Measurements from ENCODE around the gene GPSM1. TPM values are rescaled to one million over a fixed set of nuclear protein-coding genes. Genes with fewer than 3 reads are reported as not detected.

GPSM1 gene
- total RNA-seq, 1 donor from 2014 or later: 59.4 TPM

- Mint-ChIP-seq H3K27ac (ENCODE audit: unreplicated experiment) (no peak overlapping the region), H3K36me3 (ENCODE audit: low read depth, unreplicated experiment) (peaks cover 1% of the 10 kb centered on the region), H3K9me3 (ENCODE audit: unreplicated experiment) (no peaks in the 10 kb centered on the region), H3K4me3 (ENCODE audit: unreplicated experiment) (no peak overlapping the region), H3K4me1 (ENCODE audit: low read depth, unreplicated experiment) (no peaks in the 10 kb centered on the region), H3K27me3 (ENCODE audit: low read depth, unreplicated experiment) (peaks cover 23% of the 10 kb centered on the region)
- Histone ChIP-seq H3K9ac (ENCODE audit: low read length) (no peak overlapping the region), H2AFZ (ENCODE audit: low read depth, low read length) (no peak overlapping the region), H3K9me3 (ENCODE audit: insufficient read depth, low read depth, low read length) (no peaks in the 10 kb centered on the region), H3K4me3 (ENCODE audit: insufficient read depth, low read depth, low read length) (no peak overlapping the region), H3K27me3 (ENCODE audit: insufficient read depth, low read length) (peaks cover 12% of the 10 kb centered on the region), H4K20me1 (ENCODE audit: insufficient read depth, low read length) (no peaks in the 10 kb centered on the region), H3K4me1 (ENCODE audit: insufficient read depth, low read length) (no peaks in the 10 kb centered on the region), H3K36me3 (ENCODE audit: insufficient read depth, low read length) (no peaks in the 10 kb centered on the region), H3K79me2 (ENCODE audit: insufficient read depth, low read length) (no peaks in the 10 kb centered on the region), H3K27ac (ENCODE audit: low read depth, low read length) (no peak overlapping the region), H3K4me2 (ENCODE audit: low read length) (no peak overlapping the region)
- TF ChIP-seq EZH2 (IDR thresholded peaks at IDR 0.05; ENCODE audit: insufficient read depth, low read length): no peak
- no peak for TF ChIP-seq CTCF (IDR thresholded peaks at IDR 0.05; ENCODE audit: insufficient read depth, low read depth, low read length)
- DNase-seq (ENCODE audit: low read depth) (no peak), FAIRE-seq (no peak)
These were observed 43.0 kb upstream of the GPSM1 start for GRCh38 chr9:136284311-136284710.

- no peak for FAIRE-seq
These were observed 42.4 kb upstream of the GPSM1 start for GRCh38 chr9:136284951-136285350.

More at GRCh38 chr9:136284951-136285350, 42.4 kb upstream of the GPSM1 start:
- TF ChIP-seq EZH2 (IDR thresholded peaks at IDR 0.05; ENCODE audit: insufficient read depth, low read length): no peak
- TF ChIP-seq CTCF (IDR thresholded peaks at IDR 0.05; ENCODE audit: insufficient read depth, low read depth, low read length): no peak
- no peak overlapping the region for H3K27ac Mint-ChIP-seq (ENCODE audit: unreplicated experiment)
- DNase-seq (ENCODE audit: low read depth): no peak
- no peak overlapping the region for H3K4me3 ChIP-seq (ENCODE audit: insufficient read depth, low read depth, low read length)
- H3K36me3 ChIP-seq (ENCODE audit: insufficient read depth, low read length): no peaks in the 10 kb centered on the region
- H3K9me3 Mint-ChIP-seq (ENCODE audit: unreplicated experiment): no peaks in the 10 kb centered on the region
- H3K27me3 ChIP-seq (ENCODE audit: insufficient read depth, low read length): peaks cover 9% of the 10 kb centered on the region
- H3K4me1 Mint-ChIP-seq (ENCODE audit: low read depth, unreplicated experiment): no peaks in the 10 kb centered on the region
- H3K27ac ChIP-seq (ENCODE audit: low read depth, low read length): no peak overlapping the region
- no peak overlapping the region for H3K4me2 ChIP-seq (ENCODE audit: low read length)
- no peak overlapping the region for H3K4me3 Mint-ChIP-seq (ENCODE audit: unreplicated experiment)
- H3K4me1 ChIP-seq (ENCODE audit: insufficient read depth, low read length): no peaks in the 10 kb centered on the region
- H3K9me3 ChIP-seq (ENCODE audit: insufficient read depth, low read depth, low read length): no peaks in the 10 kb centered on the region
- no peaks in the 10 kb centered on the region for H3K79me2 ChIP-seq (ENCODE audit: insufficient read depth, low read length)
- no peaks in the 10 kb centered on the region for H4K20me1 ChIP-seq (ENCODE audit: insufficient read depth, low read length)
- H2AFZ ChIP-seq (ENCODE audit: low read depth, low read length): no peak overlapping the region
- H3K27me3 Mint-ChIP-seq (ENCODE audit: low read depth, unreplicated experiment): peaks cover 20% of the 10 kb centered on the region
- H3K9ac ChIP-seq (ENCODE audit: low read length): no peak overlapping the region
- peaks cover 1% of the 10 kb centered on the region for H3K36me3 Mint-ChIP-seq (ENCODE audit: low read depth, unreplicated experiment)
